ENCODE results near the gene TMEM184B.
"Not testable (repeated sequence)": the region's sequence is repeated elsewhere in the genome, so short reads cannot be mapped to it uniquely, and the experiment has no call there.

TMEM184B gene

GRCh38 chr22:38184788-38185187 is 88.0 kb downstream of the TMEM184B start:
- DNase-seq (ENCODE audit: low read depth in 3 of 3, low spot score in 1 of 3), result no peak

GRCh38 chr22:38181453-38182200 is 91.2 kb downstream of the TMEM184B start, which contains the start of gene PLA2G6:
TSS of gene PLA2G6 (minus strand) at chr22:38181830. CDS start at chr22:38169426, 12,404 bp downstream.
- DNase-seq (ENCODE audit: low read depth in 3 of 3, low spot score in 1 of 3), result peak; percentile 87 to 95 (median 91)

DNA sequence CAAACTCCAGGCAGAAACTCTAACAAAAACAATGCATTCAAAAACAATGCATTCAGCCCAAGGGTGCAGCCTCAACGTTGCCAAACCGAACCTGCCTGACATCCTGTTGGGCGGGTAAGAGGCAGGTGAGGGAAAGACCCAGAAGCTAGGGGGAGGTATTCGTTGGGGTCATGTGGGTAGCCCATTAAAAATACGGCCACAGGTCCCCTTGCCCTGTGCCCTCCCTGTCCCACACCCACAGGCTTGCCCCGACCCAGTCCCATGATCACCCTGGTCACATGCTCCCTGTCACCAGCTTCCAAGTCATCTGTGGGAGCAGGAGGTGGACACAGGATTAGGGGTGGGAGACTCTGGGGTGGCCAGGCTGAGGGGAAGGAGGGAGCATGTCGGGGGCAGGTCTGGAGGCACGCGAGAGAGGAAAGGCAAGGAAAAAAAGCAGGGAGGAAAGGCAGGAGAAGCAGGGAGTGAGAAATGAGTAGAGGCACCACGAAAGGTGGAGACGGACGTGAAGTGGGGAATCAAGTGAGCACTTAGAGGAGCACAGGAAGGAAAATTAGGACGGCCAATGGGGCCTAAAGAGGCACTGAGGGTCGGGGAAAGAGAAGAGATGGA is 91.9 kb downstream of the TMEM184B start:
- DNase-seq (ENCODE audit: low read depth in 3 of 3, low spot score in 1 of 3), result no peak

DNA sequence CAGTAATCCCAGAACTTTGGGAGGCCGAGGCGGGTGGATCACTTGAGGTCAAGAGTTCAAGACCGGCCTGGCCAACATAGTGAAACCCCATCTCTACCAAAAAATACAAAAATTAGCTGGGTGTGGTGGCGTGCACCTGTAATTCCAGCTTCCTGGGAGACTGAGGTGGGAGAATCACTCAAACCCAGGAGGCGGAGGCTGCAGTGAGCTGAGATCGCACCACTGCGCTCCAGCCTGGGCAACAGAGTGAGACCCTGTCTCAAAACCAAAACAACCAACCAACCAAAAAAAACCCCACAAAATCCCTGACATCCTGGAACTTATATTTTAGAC is 94.2 kb downstream of the TMEM184B start:
- DNase-seq (ENCODE audit: low read depth in 3 of 3, low spot score in 1 of 3), result not testable (repeated sequence)

- DNase-seq (ENCODE audit: low read depth in 3 of 3, low spot score in 1 of 3), result no peak
These were observed 94.7 kb downstream of the TMEM184B start for GRCh38 chr22:38177926-38178604.

GRCh38 chr22:38177571-38177925 is 95.3 kb downstream of the TMEM184B start:
- DNase-seq (ENCODE audit: low read depth in 3 of 3, low spot score in 1 of 3), result not testable (repeated sequence)

GRCh38 chr22:38177044-38177443 is 95.8 kb downstream of the TMEM184B start:
- no peak for DNase-seq (ENCODE audit: low read depth in 3 of 3, low spot score in 1 of 3)

- peak in 1 of 3 donors; percentile 16 for DNase-seq (ENCODE audit: low read depth in 3 of 3, low spot score in 1 of 3)
These were observed 96.6 kb downstream of the TMEM184B start for GRCh38 chr22:38176170-38176741.

DNA sequence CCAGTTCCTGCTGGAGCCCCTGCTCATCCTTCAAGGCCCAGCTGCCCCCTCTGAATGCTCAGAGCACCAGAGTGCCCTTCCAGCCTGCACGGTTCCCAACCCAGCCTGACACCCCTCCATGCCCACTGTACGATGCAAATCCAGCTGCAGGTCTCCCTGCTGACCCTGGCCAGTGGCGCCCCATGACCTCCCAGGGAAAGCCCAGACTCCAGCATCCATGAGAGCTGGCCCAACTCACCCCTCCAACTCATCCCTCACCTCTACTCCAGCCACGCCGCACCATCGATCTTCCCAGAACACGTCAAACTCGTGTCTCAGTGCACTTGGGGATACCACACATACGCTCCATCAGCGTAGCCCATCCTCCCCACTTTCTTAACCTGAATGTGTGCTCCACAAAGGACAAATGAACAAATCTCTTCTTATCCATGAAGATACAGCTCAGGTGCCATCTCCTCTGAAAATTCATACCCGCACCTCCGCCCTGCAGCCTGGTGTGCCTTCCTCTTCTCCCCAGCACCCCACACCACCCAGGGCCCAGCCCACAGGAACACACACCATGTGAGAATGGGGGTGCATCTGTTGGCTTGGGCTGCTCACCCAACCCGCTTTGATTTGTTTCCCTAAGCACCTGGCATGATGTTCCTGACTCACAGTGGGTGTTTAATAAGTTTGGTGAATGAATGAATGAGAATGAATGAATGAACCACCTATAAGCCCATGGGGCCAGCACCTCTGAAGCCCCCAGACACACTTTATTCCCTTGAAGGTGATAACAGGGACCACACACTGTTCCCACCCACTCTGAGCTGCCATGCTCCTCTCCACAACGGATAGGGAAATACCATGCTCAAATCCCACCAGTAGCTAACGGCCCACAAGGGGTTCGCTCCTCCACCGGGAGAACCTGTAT is 97.3 kb downstream of the TMEM184B start:
- DNase-seq (ENCODE audit: low read depth in 3 of 3, low spot score in 1 of 3), result no peak

- DNase-seq (ENCODE audit: low read depth in 3 of 3, low spot score in 1 of 3), result no peak
These were observed 98.2 kb downstream of the TMEM184B start for GRCh38 chr22:38174626-38175025.

DNA sequence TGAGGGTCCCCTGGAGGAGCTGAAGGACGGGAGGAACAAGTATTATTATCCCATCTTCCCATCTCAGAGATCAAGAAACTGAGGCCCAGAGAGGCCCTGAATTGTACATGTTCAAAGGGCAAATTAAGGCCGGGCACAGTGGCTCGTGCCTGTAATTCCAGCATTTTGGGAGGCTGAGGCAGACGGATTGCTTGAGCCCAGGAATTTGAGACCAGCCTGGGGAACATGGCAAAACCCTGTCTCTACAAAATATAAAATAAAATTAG is 99.2 kb downstream of the TMEM184B start:
- DNase-seq (ENCODE audit: low read depth in 3 of 3, low spot score in 1 of 3), result no peak

DNA sequence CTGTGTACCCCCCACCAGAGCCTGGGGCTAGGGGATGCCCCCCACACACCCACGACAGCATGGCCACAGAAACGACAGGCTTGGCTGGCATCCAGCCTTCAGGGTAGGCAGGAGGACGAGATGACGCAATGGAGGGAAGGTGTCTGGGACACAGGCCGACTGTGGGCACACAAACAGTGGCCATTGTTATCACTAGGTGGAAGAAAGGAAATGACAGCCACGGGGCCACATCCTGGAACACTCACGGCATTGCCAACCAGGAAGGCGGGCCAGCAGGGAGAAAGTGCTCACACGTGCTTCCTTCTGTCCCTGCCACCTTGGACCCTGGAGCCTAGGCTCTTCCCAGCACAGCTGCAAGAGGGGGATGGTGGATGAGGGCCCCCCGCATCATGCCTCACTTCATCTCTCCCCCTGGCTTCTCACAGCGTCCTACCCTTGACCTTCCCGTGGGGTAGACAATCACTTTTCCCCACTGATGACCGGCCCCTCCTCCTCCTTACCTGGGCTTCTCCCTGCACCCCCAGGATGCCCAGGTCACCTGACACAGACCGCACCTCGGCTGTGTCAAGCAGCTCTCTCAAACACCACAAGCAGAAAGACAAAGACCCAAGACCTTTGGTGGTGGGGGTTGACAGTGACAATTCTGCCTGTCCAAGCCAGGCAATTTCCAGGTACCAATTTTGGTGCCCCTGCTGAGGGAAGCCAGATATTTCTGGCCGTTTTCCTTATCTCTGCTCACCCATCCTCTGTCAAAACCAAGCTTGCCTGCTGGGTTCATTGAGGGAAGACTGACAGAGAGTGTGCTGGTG is 99.8 kb downstream of the TMEM184B start:
- no peak for DNase-seq (ENCODE audit: low read depth in 3 of 3, low spot score in 1 of 3)

GRCh38 chr22:38171927-38172831 is 100.6 kb downstream of the TMEM184B start:
- DNase-seq (ENCODE audit: low read depth in 3 of 3, low spot score in 1 of 3), result no peak

DNA sequence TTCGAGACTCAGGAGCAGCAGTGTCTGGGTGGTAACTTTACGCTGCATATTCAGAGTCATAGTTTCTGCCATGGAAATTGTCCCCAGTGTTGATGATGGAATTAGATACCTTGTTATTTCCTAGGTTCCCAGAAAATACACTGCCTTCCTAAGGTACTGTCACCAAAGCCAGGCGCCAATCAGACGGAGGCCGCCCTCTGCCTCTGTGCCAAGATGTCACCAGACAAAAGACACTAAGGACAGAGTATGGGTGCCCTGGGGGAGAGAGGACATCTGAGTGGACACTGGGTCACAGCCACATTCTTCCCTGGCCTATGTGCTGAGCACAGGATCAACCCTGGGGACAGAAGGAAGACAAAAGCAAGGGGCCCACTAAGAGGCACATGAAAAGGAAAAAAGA is 102.3 kb downstream of the TMEM184B start:
- DNase-seq (ENCODE audit: low read depth in 3 of 3, low spot score in 1 of 3), result no peak

All from stimulated activated CD4-positive, alpha-beta T cell treated with anti-CD3 and anti-CD28 coated beads, TNF-alpha, amount 100 ng/mL, for 1 hour (primary cell).